NCI-H2107 treated with DMSO at 0.1 percent for 48 hours (cell line): ENCODE measurements around the gene GNMT.
"Not testable (repeated sequence)": the region's sequence is repeated elsewhere in the genome, so short reads cannot be mapped to it uniquely, and the experiment has no call there.

Source experiments
- DNase-seq: peaks from one replicate; lab custom pipeline; 2025; ENCODE audit not compliant: unreplicated experiment; lab: John Stamatoyannopoulos, UW

Gene GNMT

GRCh38 chr6:42973926-42974325, 13.4 kb downstream of the GNMT start:
- DNase-seq, result no peak

GRCh38 chr6:42974919-42975505, 14.5 kb downstream of the GNMT start:
- DNase-seq, result no peak

- no peak for DNase-seq
Observed at GRCh38 chr6:42978487-42978838, 17.9 kb downstream of the GNMT start.

- peak; percentile 23 for DNase-seq
Observed at GRCh38 chr6:42978839-42979522, 18.4 kb downstream of the GNMT start, which contains the start of gene PEX6. TSS of gene PEX6 (minus strand) at chr6:42979181. CDS start at chr6:42979150, 31 bp downstream.

GRCh38 chr6:42979523-42980177, 19.1 kb downstream of the GNMT start:
- DNase-seq, result no peak

GRCh38 chr6:42981836-42982235, 21.3 kb downstream of the GNMT start:
- no peak for DNase-seq

GRCh38 chr6:42984001-42984923, 23.7 kb downstream of the GNMT start, which contains the start of gene PPP2R5D:
TSS of gene PPP2R5D (plus strand) at chr6:42984570. CDS start at chr6:42984678, 108 bp downstream.
- DNase-seq, result peak; percentile 95

- DNase-seq, result no peak
Observed at GRCh38 chr6:42984924-42985475, 24.4 kb downstream of the GNMT start.

GRCh38 chr6:42987533-42988451, 27.2 kb downstream of the GNMT start:
- DNase-seq, result no peak

GRCh38 chr6:42988486-42989020, 28.0 kb downstream of the GNMT start:
- DNase-seq, result no peak

GRCh38 chr6:42989923-42990322, 29.4 kb downstream of the GNMT start:
- DNase-seq, result no peak

- no peak for DNase-seq
Observed at GRCh38 chr6:42993445-42993844, 32.9 kb downstream of the GNMT start.

- no peak for DNase-seq
Observed at GRCh38 chr6:42996513-42996912, 36.0 kb downstream of the GNMT start.

- DNase-seq, result not testable (repeated sequence)
Observed at GRCh38 chr6:42998205-42998604, 37.7 kb downstream of the GNMT start.

GRCh38 chr6:43001843-43002242, 41.3 kb downstream of the GNMT start:
- no peak for DNase-seq

- DNase-seq, result no peak
Observed at GRCh38 chr6:43005844-43006243, 45.3 kb downstream of the GNMT start.

- DNase-seq, result no peak
Observed at GRCh38 chr6:43006251-43006650, 45.7 kb downstream of the GNMT start.

GRCh38 chr6:43007126-43007525, 46.6 kb downstream of the GNMT start:
- no peak for DNase-seq

- no peak for DNase-seq
Observed at GRCh38 chr6:43009124-43009523, 48.6 kb downstream of the GNMT start.

- DNase-seq, result no peak
Observed at GRCh38 chr6:43011207-43011606, 50.7 kb downstream of the GNMT start.
